ENCODE measurements around the gene C4orf33. TPM values are rescaled to one million over a fixed set of nuclear protein-coding genes. Genes with fewer than 3 reads are reported as not detected.
A peak's percentile ranks its signal among the peaks of the same experiment; 100 is the strongest.
"Not testable (repeated sequence)": the region's sequence is repeated elsewhere in the genome, so short reads cannot be mapped to it uniquely, and the experiment has no call there.

Gene C4orf33
- polyA plus RNA-seq, 1 donor from 2014 or later = 7.7 TPM

- H3K4me3 Mint-ChIP-seq = peak overlapping the region in 1 of 4 donors; percentile 81
- H3K36me3 Mint-ChIP-seq = peaks cover 4% of the 10 kb centered on the region
- no peaks in the 10 kb centered on the region for H3K27me3 Mint-ChIP-seq
- no peaks in the 10 kb centered on the region for H3K9me3 Mint-ChIP-seq
- H3K27ac Mint-ChIP-seq = no peak overlapping the region
- H3K4me1 Mint-ChIP-seq = peaks cover 17 to 22% (median 21%) of the 10 kb centered on the region in 3 donors
Observed at GRCh38 chr4:129098531-129099001, 2.6 kb downstream of the C4orf33 start.

GRCh38 chr4:129109965-129110824 lies 14.2 kb downstream of the C4orf33 start:
- Mint-ChIP-seq H3K4me1 (no peaks in the 10 kb centered on the region), H3K27me3 (no peaks in the 10 kb centered on the region), H3K36me3 (peaks cover 10% of the 10 kb centered on the region), H3K27ac (no peak overlapping the region), H3K9me3 (no peaks in the 10 kb centered on the region), H3K4me3 (no peak overlapping the region)

DNA sequence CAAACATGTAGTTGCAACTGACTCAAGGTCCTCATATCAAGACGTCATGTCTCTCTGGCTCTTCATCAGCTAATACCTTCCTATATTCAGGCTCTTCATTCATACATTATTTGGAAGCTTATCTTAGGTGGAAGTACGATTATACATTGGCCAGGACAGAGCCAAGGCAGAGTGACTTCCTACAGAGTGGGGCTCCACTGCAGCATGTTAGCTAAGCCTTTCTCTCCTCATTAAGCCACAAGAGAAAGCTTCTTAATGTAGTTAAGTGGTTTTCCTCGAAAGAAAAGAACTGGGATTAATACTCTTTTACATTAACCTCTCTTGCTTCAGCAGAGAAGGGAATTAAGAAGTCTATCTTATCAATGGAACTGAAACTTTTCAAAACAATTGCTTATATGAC lies 15.0 kb downstream of the C4orf33 start:
- Mint-ChIP-seq H3K4me1 (no peaks in the 10 kb centered on the region), H3K36me3 (peaks cover 10% of the 10 kb centered on the region), H3K27ac (peak overlapping the region in 1 of 3 donors; percentile 44), H3K27me3 (no peaks in the 10 kb centered on the region), H3K9me3 (no peaks in the 10 kb centered on the region), H3K4me3 (no peak overlapping the region)

DNA sequence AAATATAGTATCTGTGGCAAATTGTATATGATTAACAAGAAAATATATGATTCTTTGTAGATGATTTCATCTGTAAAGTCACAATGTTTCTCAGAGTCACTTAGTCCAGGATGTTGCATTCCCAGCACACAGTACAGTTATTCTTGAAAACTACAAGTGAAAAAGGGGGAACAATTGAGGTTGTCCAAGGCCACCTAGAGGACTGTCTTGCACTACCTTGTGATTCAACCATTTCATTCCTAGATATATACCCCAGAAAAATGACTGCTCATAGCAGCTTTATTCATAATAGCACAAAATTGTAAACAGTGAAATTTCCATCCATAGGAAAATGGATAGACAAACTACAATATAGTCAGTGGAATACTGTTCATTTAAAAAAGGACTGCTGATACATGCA lies 16.0 kb downstream of the C4orf33 start:
- no peaks in the 10 kb centered on the region for H3K4me1 Mint-ChIP-seq
- peaks cover 10% of the 10 kb centered on the region for H3K36me3 Mint-ChIP-seq
- H3K4me3 Mint-ChIP-seq = no peak overlapping the region
- no peaks in the 10 kb centered on the region for H3K27me3 Mint-ChIP-seq
- no peak overlapping the region for H3K27ac Mint-ChIP-seq
- no peaks in the 10 kb centered on the region for H3K9me3 Mint-ChIP-seq

DNA sequence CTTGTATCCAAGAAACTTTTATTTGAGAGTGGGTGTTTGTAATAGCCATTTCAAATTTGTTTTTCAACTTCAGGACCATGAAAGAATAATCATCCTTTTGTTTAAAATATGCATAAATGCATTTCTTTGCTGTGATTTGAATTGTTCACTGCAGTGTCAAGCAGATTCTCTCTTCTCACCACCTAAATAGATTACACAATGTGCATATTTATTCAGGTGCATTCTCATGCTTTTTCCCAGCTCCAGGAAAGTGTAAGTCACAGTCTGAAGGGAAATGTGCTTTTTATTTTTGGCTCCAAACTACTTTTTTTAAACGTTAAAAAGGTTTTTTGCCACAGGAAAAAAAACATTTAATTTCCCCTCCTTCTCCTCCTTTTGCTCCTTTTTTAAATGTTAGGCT lies 17.5 kb downstream of the C4orf33 start:
- Mint-ChIP-seq H3K4me3 (no peak overlapping the region), H3K27ac (no peak overlapping the region), H3K4me1 (no peaks in the 10 kb centered on the region), H3K27me3 (no peaks in the 10 kb centered on the region), H3K36me3 (peaks cover 10% of the 10 kb centered on the region), H3K9me3 (no peaks in the 10 kb centered on the region)

DNA sequence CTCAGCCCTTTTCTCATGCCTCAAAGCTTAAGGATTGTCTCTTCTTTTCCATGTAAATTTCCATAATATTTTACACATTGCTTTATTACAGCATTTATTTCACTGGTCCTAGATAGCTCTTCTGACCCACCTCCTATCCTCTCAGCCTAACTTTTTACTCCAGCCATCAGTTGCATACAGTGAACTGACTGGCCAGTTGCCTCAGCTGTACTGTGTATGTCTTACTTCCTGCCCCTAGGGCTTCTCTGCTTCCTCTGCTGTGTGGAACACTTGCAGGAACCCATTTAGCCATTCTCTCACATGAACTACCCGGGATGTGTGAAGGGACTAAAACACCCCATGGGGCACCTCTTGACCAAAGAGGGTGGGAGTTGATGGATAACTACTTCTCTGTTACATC lies 18.0 kb downstream of the C4orf33 start:
- Mint-ChIP-seq H3K9me3 (no peaks in the 10 kb centered on the region), H3K4me1 (no peaks in the 10 kb centered on the region), H3K27ac (no peak overlapping the region), H3K27me3 (no peaks in the 10 kb centered on the region), H3K4me3 (no peak overlapping the region), H3K36me3 (peaks cover 9% of the 10 kb centered on the region)

- Mint-ChIP-seq H3K36me3 (peaks cover 3% of the 10 kb centered on the region), H3K4me1 (no peaks in the 10 kb centered on the region), H3K27me3 (no peaks in the 10 kb centered on the region), H3K9me3 (no peaks in the 10 kb centered on the region), H3K27ac (no peak overlapping the region), H3K4me3 (no peak overlapping the region)
Observed at GRCh38 chr4:129117705-129118104, 21.8 kb downstream of the C4orf33 start.

DNA sequence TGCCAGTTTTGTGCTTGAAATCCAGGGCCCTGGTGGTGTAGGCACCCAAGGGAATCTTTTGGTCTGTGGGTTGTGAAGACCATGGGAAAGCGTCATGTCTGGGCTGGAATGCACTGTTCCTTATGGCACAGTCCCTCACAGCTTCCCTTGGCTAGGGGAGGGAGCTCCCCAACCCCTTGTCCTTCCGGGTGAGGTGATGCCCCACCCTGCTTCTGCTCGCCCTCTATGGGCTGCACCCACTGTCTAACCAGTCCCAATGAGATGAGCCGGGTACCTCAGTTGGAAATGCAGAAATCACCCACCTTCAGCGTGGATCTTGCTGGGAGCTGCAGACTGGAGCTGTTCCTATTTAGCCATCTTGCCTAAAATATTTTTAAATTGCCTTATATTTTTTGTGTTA lies 30.7 kb downstream of the C4orf33 start:
- H3K27me3 Mint-ChIP-seq, H3K4me3 Mint-ChIP-seq, H3K4me1 Mint-ChIP-seq, H3K9me3 Mint-ChIP-seq, H3K36me3 Mint-ChIP-seq, H3K27ac Mint-ChIP-seq: not testable (repeated sequence)

DNA sequence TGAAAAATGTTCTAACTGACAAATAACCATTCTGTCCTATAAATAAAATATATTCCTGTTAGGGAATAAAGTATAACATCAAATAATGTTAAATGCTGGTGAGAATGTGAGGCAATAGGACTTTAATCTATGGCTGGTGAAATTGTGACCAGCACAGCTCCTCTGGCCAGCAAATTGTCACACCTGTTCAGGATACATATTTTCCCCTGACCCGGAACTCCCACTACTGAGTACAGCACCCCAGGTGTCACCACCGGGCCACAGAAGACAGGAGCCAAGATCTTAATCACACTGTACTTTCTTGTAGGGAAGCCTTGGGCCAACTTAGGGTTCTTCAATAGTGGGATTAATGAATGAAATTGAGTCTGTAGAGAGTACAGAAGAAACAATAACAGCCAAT lies 33.2 kb downstream of the C4orf33 start:
- Mint-ChIP-seq H3K27ac (no peak overlapping the region), H3K9me3 (peaks cover 3 to 4% (median 3%) of the 10 kb centered on the region in 3 donors), H3K4me1 (no peaks in the 10 kb centered on the region), H3K4me3 (no peak overlapping the region), H3K36me3 (peaks cover 1% of the 10 kb centered on the region), H3K27me3 (peaks cover 1% of the 10 kb centered on the region)

DNA sequence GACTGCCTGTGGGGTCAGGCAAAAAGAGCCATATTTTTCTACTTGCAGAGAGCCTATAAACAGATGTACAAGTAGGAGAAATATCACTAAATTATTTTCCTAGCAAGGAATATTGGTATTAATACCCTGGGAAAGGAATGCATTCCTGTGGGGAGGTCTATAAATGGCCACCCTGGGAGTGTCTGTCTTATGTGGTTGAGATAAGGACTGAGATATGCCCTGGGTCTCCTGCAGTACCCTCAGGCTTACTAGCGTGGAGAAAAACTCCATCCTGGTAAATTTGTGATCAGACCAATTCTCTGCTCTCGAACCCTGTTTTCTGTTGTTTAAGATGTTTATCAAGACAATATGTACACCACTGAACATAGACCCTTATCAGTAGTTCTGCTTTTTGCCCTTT lies 35.4 kb downstream of the C4orf33 start:
- Mint-ChIP-seq H3K4me3 (no peak overlapping the region), H3K9me3 (peaks cover 0 to 5% (median 4%) of the 10 kb centered on the region in 3 donors), H3K27me3 (peaks cover 3% of the 10 kb centered on the region), H3K36me3 (peaks cover 1% of the 10 kb centered on the region), H3K27ac (no peak overlapping the region), H3K4me1 (no peaks in the 10 kb centered on the region)

DNA sequence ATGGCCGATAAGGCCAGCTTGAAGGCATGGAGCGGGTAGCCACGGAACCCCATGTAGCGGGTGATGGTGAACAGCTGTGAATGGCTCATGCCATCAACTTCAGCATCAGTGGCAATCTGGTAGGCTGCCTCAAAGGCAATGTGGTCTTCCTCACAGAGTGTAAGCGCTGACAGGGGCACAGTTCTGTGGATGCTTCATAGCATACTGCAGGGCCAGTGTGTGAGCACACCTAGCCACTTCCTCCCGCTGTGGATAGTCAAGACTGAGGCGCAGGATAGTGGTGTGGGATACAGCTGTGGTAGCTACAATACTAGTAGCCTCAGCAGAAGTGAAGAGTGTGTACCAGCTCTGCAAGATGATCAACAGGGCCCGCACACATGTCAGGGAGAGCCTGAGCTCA lies 40.5 kb downstream of the C4orf33 start:
- peaks cover 3% of the 10 kb centered on the region for H3K27me3 Mint-ChIP-seq
- no peaks in the 10 kb centered on the region for H3K36me3 Mint-ChIP-seq
- H3K4me3 Mint-ChIP-seq = no peak overlapping the region
- H3K9me3 Mint-ChIP-seq = peaks cover 0 to 4% (median 3%) of the 10 kb centered on the region in 3 donors
- H3K27ac Mint-ChIP-seq = no peak overlapping the region
- H3K4me1 Mint-ChIP-seq = no peaks in the 10 kb centered on the region

- no peaks in the 10 kb centered on the region for H3K36me3 Mint-ChIP-seq
- H3K4me1 Mint-ChIP-seq = no peaks in the 10 kb centered on the region
- peaks cover 1% of the 10 kb centered on the region for H3K27me3 Mint-ChIP-seq
- H3K9me3 Mint-ChIP-seq = peaks cover 0 to 3% (median 0%) of the 10 kb centered on the region in 3 donors
- H3K4me3 Mint-ChIP-seq = no peak overlapping the region
- H3K27ac Mint-ChIP-seq = no peak overlapping the region
Observed at GRCh38 chr4:129138810-129139496, 43.0 kb downstream of the C4orf33 start.

- Mint-ChIP-seq H3K27me3 (peaks cover under 1% of the 10 kb centered on the region), H3K4me3 (no peak overlapping the region), H3K4me1 (no peaks in the 10 kb centered on the region), H3K27ac (no peak overlapping the region), H3K9me3 (peaks cover 0 to under 1% (median 0%) of the 10 kb centered on the region in 3 donors), H3K36me3 (no peaks in the 10 kb centered on the region)
Observed at GRCh38 chr4:129140521-129140920, 44.6 kb downstream of the C4orf33 start.

GRCh38 chr4:129143359-129143758 lies 47.4 kb downstream of the C4orf33 start:
- no peaks in the 10 kb centered on the region for H3K9me3 Mint-ChIP-seq
- H3K4me3 Mint-ChIP-seq = no peak overlapping the region
- H3K27ac Mint-ChIP-seq = no peak overlapping the region
- no peaks in the 10 kb centered on the region for H3K4me1 Mint-ChIP-seq
- H3K27me3 Mint-ChIP-seq = no peaks in the 10 kb centered on the region
- no peaks in the 10 kb centered on the region for H3K36me3 Mint-ChIP-seq

GRCh38 chr4:129144755-129145206 lies 48.8 kb downstream of the C4orf33 start:
- H3K27me3 Mint-ChIP-seq = no peaks in the 10 kb centered on the region
- H3K4me3 Mint-ChIP-seq = no peak overlapping the region
- H3K36me3 Mint-ChIP-seq = no peaks in the 10 kb centered on the region
- H3K27ac Mint-ChIP-seq = no peak overlapping the region
- no peaks in the 10 kb centered on the region for H3K9me3 Mint-ChIP-seq
- H3K4me1 Mint-ChIP-seq = no peaks in the 10 kb centered on the region
